Measurements from ENCODE around the gene EML6.
"Not testable (repeated sequence)": the region's sequence is repeated elsewhere in the genome, so short reads cannot be mapped to it uniquely, and the experiment has no call there.

The EML6 gene

GRCh38 chr2:54855434-54855833, 132.0 kb downstream of the EML6 start:
- no peak for DNase-seq

GRCh38 chr2:54858021-54858681, 134.7 kb downstream of the EML6 start:
- DNase-seq = no peak

DNA sequence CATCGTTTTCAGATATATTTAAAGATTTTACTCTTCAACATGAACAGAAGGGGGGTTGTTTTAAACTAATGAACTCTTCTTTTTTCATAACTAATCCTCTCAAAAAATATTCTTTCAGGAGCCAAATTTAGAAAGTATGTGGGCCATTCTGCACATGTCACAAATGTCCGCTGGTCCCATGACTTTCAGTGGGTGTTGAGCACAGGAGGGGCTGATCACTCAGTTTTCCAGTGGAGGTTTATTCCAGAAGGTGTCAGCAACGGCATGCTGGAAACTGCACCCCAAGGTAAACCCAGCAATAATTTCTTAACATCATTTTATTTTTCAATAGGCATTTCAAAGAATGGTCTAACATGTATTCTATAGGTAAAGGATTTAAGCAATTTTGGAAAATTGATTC, 136.0 kb downstream of the EML6 start:
- DNase-seq = no peak

DNA sequence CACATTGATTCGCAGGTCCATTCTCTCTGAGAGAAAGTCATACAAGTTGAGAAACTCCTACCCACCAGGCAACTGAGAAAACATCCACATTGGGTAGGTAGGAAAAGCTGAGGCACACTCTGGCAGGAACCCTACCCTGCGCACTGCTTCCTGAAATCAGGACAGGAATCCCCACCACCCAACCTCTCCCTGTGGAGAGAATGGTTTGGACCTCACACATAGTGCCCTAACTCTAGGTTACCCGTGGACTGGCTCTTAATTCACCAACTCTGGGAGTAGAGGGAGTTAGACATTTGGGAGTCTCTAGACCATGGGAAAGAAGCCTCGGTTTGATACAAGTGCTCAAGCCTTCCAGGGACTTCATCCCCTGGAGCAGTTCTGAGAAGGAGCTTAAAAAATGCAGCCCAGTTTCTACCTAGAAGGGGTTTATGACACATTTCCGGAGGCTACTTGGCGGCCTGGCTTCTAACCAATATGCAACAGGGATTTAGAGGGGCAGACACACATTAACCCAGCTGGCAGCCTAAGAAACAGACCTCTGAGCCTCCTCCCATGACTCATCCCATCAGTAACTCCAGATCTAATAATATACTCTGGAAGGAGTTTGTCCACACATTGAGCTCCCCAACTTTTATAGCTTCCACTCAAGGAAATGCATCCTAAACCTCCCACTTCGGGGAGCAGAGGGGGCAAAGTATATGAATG, 136.7 kb downstream of the EML6 start:
- no peak for DNase-seq

DNA sequence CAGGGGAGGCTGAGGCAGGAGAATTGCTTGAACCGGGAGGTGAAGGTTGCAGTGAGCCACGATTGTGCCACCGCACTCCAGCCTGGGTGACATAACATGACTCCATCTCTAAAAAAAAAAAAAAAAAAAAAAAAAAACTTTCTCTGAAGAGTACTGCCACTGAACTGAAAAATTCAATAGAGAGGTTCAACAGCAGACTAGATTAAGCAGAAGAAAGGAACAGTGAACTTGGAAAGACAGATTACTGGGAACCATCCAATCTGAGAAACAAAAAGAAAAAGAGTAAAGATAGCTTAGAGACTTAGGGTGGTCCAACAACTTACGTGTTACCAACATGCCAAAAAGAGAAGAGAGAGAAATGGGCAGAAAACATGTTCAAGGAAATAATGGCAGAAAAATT, 138.8 kb downstream of the EML6 start:
- no peak for DNase-seq

GRCh38 chr2:54862742-54863141, 139.3 kb downstream of the EML6 start:
- no peak for DNase-seq

GRCh38 chr2:54863660-54864059, 140.2 kb downstream of the EML6 start:
- no peak for DNase-seq

DNA sequence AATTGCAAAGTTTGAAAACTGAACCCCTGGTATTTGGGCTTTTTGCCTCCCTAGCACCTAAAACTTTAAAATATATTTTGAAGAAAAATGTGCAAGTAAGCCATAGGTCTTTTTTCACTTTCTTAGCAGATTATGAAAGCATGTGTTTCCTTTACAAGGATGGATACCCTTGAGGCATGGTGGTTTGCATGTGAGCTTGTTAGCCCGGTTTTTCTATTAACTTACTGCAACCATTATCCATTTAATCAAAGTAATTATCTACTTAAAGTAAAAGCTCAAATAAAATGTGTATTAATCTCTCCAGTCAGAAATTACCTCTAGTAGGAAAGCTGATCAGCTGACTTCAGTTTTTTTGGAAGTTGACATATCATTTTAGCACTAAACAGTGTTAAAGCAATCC, 140.6 kb downstream of the EML6 start:
- no peak for DNase-seq

- no peak for DNase-seq
Observed at GRCh38 chr2:54864727-54865126, 141.3 kb downstream of the EML6 start.

- DNase-seq = no peak
Observed at GRCh38 chr2:54866179-54866578, 142.7 kb downstream of the EML6 start.

GRCh38 chr2:54866868-54867267, 143.4 kb downstream of the EML6 start:
- DNase-seq = no peak

GRCh38 chr2:54867457-54867856, 144.0 kb downstream of the EML6 start:
- DNase-seq = no peak

GRCh38 chr2:54871457-54872107, 148.1 kb downstream of the EML6 start:
- DNase-seq = no peak

DNA sequence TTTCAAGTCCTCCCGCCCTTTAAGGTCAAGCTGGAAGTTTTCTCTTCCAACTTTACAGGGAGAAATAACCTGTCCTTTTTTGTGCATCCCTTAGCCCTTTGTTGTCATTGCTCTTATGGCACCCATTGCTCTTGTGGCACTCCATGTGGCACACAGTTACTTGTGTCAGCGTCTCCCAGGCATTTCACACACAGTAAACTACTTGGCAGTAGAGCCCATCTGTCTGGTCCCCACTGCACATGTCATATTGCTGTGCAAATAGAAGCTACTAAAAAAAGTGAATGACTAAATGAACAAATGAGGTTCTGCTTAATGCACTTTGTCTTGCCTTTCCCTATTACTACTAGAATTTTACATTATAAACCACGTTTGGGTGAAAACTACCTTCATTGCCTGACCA, 149.3 kb downstream of the EML6 start:
- no peak for DNase-seq

- not testable (repeated sequence) for DNase-seq
Observed at GRCh38 chr2:54873236-54873635, 149.8 kb downstream of the EML6 start.

- no peak for DNase-seq
Observed at GRCh38 chr2:54876764-54877163, 153.3 kb downstream of the EML6 start.

GRCh38 chr2:54878182-54878581, 154.7 kb downstream of the EML6 start:
- DNase-seq = no peak

DNA sequence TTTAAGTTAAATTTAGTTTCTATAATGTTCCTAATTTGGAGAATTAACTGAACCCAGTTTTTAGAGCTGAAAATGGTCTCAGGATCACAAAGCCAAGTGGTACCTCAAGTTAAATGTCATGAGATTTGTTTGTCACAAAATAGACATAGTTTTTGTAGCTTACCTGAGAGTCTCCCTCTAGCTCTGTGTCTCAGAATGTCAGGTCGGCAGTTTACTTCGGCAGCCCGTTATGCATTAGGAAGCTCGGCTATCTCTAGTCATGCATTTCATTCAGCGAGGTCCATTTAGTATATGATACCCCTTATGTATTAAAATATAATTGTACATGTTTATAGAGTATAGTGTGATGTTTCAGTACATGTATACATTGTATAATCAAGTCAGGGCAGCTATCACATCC, 155.6 kb downstream of the EML6 start:
- no peak for DNase-seq

DNA sequence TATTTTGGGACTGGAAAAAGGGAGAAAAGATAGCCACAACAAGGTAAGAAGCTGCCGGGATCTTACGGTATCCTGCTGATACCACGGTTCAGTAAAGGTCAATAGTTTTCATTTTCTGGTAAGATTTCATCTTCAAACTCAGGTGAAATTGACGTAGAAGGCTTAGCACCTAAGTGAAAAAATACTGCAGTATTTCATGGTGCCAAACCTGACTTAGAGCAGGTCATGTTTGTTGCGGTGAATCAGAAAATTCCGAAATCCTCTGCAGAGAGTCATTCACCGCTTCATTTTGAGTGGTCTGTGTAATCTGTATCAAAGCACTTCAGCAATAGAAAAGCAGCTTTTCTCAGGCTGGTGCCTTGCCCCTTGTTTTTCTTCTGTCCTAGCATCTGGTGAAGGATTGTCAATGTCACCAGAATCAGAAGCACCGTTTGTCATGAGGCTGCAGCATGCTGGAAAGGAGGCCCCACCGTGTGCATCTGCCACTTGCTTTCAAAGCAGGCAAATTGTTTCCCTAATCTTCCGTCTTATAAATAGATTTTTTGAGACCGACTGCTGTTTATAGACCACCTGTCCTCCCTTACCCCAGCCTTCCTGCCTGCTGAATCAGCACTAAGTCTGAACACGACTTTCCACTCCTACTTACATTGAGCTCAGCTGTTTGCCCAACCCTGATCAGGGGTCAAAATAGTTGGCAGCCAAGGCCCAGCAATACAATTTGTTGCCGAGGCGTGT, 156.3 kb downstream of the EML6 start:
- DNase-seq = no peak

DNA sequence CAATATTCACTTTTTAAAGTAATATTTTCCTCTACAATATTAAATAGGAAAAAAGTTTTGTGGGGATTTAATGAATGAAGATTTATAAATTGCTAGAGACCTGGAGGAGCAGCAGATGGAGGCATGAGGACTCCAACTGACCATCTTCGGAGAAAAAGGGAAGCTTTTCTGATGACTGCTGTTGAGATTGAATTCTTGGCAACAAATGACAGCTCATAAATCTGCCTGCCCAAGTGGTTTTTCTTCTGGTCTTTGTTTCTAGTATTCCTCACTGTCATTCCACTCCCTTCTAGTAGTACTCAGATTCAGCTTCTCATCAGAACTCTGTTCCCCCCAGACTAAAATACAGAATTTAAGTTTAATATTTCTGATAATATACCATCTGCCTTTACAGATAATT, 157.0 kb downstream of the EML6 start:
- no peak for DNase-seq

GRCh38 chr2:54881759-54882158, 158.3 kb downstream of the EML6 start:
- DNase-seq = no peak

DNA sequence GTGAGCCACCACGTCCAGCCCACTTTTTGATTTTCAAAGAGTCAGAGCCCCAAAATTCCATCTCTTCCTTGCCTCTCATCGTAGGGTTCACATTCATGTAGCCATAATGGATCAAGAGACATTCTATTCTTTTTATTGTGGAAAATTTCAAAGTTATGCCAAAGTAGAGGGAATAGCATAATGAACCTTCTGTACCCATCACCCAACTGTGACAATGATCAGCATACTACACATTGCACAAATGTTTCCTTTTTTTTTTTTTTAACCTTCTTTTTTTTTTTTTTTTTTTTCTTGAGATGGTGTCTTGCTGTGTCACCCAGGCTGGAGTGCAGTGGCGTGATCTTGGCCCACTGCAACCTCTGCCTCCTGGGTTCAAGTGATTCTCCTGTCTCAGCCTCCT, 162.4 kb downstream of the EML6 start:
- DNase-seq = no peak

DNA sequence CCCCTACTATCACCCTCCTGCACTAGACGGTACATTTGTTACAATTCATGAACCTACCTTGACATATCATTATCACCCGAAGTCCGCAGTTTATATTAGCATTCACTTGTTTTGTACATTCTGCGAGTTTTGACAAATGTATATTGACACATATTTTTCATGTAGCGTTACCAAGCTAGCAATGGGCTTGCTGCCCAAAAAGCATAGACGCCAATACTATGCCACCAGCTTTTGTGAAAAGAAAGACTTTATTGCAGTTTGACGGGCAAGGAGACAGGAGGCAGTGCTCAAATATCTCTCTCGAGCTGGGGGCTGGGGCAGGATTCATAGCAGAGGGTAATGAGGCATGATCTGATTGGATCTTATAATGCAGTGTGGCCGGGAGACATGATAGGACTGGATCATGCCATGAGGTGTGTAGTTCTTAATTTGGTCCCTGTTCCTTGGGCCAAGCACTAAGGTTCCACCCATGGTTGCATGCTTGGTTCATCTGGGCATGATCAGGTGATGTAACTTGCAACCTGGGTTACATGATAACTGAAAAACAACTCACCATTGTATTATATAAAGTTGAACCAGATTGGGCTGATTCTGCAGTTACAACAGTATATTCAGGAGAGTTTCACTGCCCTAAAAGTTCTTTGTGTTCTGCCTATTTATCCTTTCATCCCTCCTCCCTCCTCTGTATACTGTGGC, 164.5 kb downstream of the EML6 start:
- no peak for DNase-seq
